DOHH2 (cell line): ENCODE data around the gene TUSC7.

ENCODE experiments used
- CTCF ChIP-seq: fragments of 200-600 bp; sonication (generic); IDR thresholded peaks from one replicate; pipeline ENCODE4 v1.5.1; 2014; ENCODE audit warnings: antibody characterized with exemption, mild to moderate bottlenecking, low read depth, low read length; ENCODE audit not compliant: poor library complexity, severe bottlenecking
- EZH2phosphoT487 ChIP-seq: fragments of 200-600 bp; sonication (generic); IDR thresholded peaks from 2 replicates; pipeline ENCODE4 v1.6.1; 2017; ENCODE audit warnings: borderline replicate concordance, mild to moderate bottlenecking, antibody characterized with exemption, low read length, moderate library complexity, mixed read lengths

- TF ChIP-seq CTCF: no peak
- TF ChIP-seq EZH2phosphoT487: no peak
These were observed 41.8 kb upstream of the TUSC7 start for GRCh38 chr3:116667791-116668190.
